Small intestine (tissue), 7 donors: ENCODE data around the gene RAB4A. TPM values are rescaled to one million over a fixed set of nuclear protein-coding genes. Genes with fewer than 3 reads are reported as not detected.

Source experiments
- DNase-seq, 2 donors: peaks; one replicate each; pipeline versions ENCODE4 v3.0.0 to v3.0.0-alpha.2; 2013
- FAIRE-seq: peaks from 2 replicates; lab custom pipeline; 2012; peaks lifted over from hg19 to GRCh38; lab: Jason Lieb, UNC
- H3K27ac ChIP-seq, 3 donors: one replicate each; pipeline ENCODE4 v1.5.1; 2013; ENCODE audit warnings: low read length in 2 of 3, mild to moderate bottlenecking in 2 of 3, control low read depth in 1 of 3, inconsistent platforms in 1 of 3, low read depth in 1 of 3, moderate library complexity in 1 of 3
- H3K27me3 ChIP-seq, 3 donors: one replicate each; pipeline ENCODE4 v1.6.1; 2013; ENCODE audit warnings: low read length in 3 of 3, inconsistent platforms in 1 of 3; ENCODE audit not compliant: control insufficient read depth in 3 of 3, insufficient read depth in 3 of 3
- H3K36me3 ChIP-seq, 3 donors: one replicate each; pipeline ENCODE4 v1.6.1; 2013; ENCODE audit warnings: low read length in 3 of 3, inconsistent platforms in 1 of 3, low read depth in 1 of 3, mild to moderate bottlenecking in 1 of 3, moderate library complexity in 1 of 3; ENCODE audit not compliant: control insufficient read depth in 3 of 3, insufficient read depth in 2 of 3
- H3K4me1 ChIP-seq, 3 donors: one replicate each; pipeline ENCODE4 v1.6.1; 2013; ENCODE audit warnings: low read length in 2 of 3, inconsistent platforms in 1 of 3, low read depth in 1 of 3, mild to moderate bottlenecking in 1 of 3, moderate library complexity in 1 of 3; ENCODE audit not compliant: control insufficient read depth in 3 of 3, insufficient read depth in 2 of 3
- H3K4me3 ChIP-seq, 3 donors: one replicate each; pipeline ENCODE4 v1.5.1; 2013; ENCODE audit warnings: low read length in 3 of 3, control low read depth in 1 of 3, inconsistent platforms in 1 of 3, low read depth in 1 of 3, mild to moderate bottlenecking in 1 of 3, moderate library complexity in 1 of 3
- H3K9me3 ChIP-seq, 2 donors: one replicate each; pipeline ENCODE4 v1.6.1; 2013; ENCODE audit warnings: low read depth in 1 of 2, low read length in 1 of 2; ENCODE audit not compliant: control insufficient read depth in 2 of 2, insufficient read depth in 1 of 2
- WGBS, 3 donors: extraction: QIAGEN DNeasy Blood & Tissue Kit; methylation state at CpG; one replicate each; pipeline ENCODE4 v1.1.7; 2013; 5-methylcytosine and 5-hydroxymethylcytosine counted together
- polyA plus RNA-seq, 4 donors: library from polyadenylated mRNA; stranded (reverse) in 3 of 4; unstranded in 1 of 4; fragments of 200-250 nt in 3 of 4; fragments of 120-200 nt in 1 of 4; gene quantifications; one replicate each; pipeline versions ENCODE4 v1.2.1 to v1.2.3, GENCODE V29; 2013
- donor health status: healthy with polysubstance abuse.
- donor health status: control.
- donor health status: control.
- donor health status: Bipolar disorder and iron deficiency.
- donor health status: healthy.

RAB4A gene
- polyA plus RNA-seq, 4 donors: 30.0 to 63.9 (median 34.7) TPM

- Histone ChIP-seq H3K27ac (no peak overlapping the region), H3K27me3 (no peaks in the 10 kb centered on the region), H3K4me3 (no peak overlapping the region), H3K4me1 (no peaks in the 10 kb centered on the region), H3K36me3 (peaks cover 0 to 3% (median 0%) of the 10 kb centered on the region in 3 donors), H3K9me3 (peaks cover 0 to 3% of the 10 kb centered on the region in 2 donors)
- 67 to 95% (median 86%) methylated on average over 2 of the region's 2 CpGs for WGBS, 3 donors
- no peak for DNase-seq
- FAIRE-seq: no peak
Measured at GRCh38 chr1:229334269-229334668, 63.4 kb downstream of the RAB4A start.

- WGBS, 3 donors: 97 to 99% (median 98%) methylated on average over 2 of the region's 2 CpGs
- Histone ChIP-seq H3K27me3 (no peaks in the 10 kb centered on the region), H3K36me3 (peaks cover 0 to 3% (median 0%) of the 10 kb centered on the region in 3 donors), H3K4me1 (no peaks in the 10 kb centered on the region), H3K27ac (no peak overlapping the region), H3K9me3 (peaks cover 0 to 3% of the 10 kb centered on the region in 2 donors), H3K4me3 (no peak overlapping the region)
- no peak for DNase-seq
- FAIRE-seq: no peak
Measured at GRCh38 chr1:229334716-229335115, 63.8 kb downstream of the RAB4A start.

GRCh38 chr1:229336345-229336744 is 65.4 kb downstream of the RAB4A start:
- DNase-seq (no peak), FAIRE-seq (no peak)
- H3K27ac ChIP-seq: no peak overlapping the region
- WGBS, 3 donors: 82 to 95% (median 94%) methylated on average over 3 of the region's 3 CpGs
- peaks cover 0 to 3% of the 10 kb centered on the region in 2 donors for H3K9me3 ChIP-seq
- no peaks in the 10 kb centered on the region for H3K27me3 ChIP-seq
- no peaks in the 10 kb centered on the region for H3K4me1 ChIP-seq
- no peak overlapping the region for H3K4me3 ChIP-seq
- H3K36me3 ChIP-seq: peaks cover 0 to 3% (median 0%) of the 10 kb centered on the region in 3 donors

- H3K4me1 ChIP-seq: peaks cover 0 to 7% (median 0%) of the 10 kb centered on the region in 3 donors
- WGBS, 3 donors: 88 to 95% (median 91%) methylated on average over 4 of the region's 4 CpGs
Measured at GRCh38 chr1:229339086-229339485, 68.2 kb downstream of the RAB4A start.

GRCh38 chr1:229339520-229339919 is 68.6 kb downstream of the RAB4A start:
- Histone ChIP-seq H3K4me1 (peaks cover 0 to 7% (median 0%) of the 10 kb centered on the region in 3 donors), H3K27me3 (peaks cover 0 to 5% (median 0%) of the 10 kb centered on the region in 3 donors), H3K4me3 (no peak overlapping the region), H3K27ac (no peak overlapping the region), H3K9me3 (no peaks in the 10 kb centered on the region), H3K36me3 (peaks cover 0 to 3% (median 0%) of the 10 kb centered on the region in 3 donors)
- FAIRE-seq: no peak
- DNase-seq: no peak
- 89 to 91% (median 90%) methylated on average over 3 of the region's 3 CpGs for WGBS, 3 donors

More at GRCh38 chr1:229339086-229339485, 68.2 kb downstream of the RAB4A start:
- no peak for DNase-seq
- FAIRE-seq: no peak
- Histone ChIP-seq H3K27ac (no peak overlapping the region), H3K36me3 (peaks cover 0 to 3% (median 0%) of the 10 kb centered on the region in 3 donors), H3K9me3 (peaks cover 0 to under 1% of the 10 kb centered on the region in 2 donors), H3K4me3 (no peak overlapping the region), H3K27me3 (peaks cover 0 to 1% (median 0%) of the 10 kb centered on the region in 3 donors)

GRCh38 chr1:229340496-229340895 is 69.6 kb downstream of the RAB4A start:
- peaks cover 0 to 7% (median 0%) of the 10 kb centered on the region in 3 donors for H3K4me1 ChIP-seq
- no peak overlapping the region for H3K4me3 ChIP-seq
- FAIRE-seq: no peak

GRCh38 chr1:229341774-229342655 is 71.1 kb downstream of the RAB4A start:
- DNase-seq (peak; percentile 83 to 92), FAIRE-seq (no peak)
- H3K9me3 ChIP-seq: no peaks in the 10 kb centered on the region
- peaks cover 0 to 13% (median 0%) of the 10 kb centered on the region in 3 donors for H3K27me3 ChIP-seq
- H3K36me3 ChIP-seq: no peaks in the 10 kb centered on the region
- WGBS, 3 donors: 0 to 1% (median 0%) methylated on average over 82 to 103 of the region's 103 CpGs
- peak overlapping the region; percentile 44 to 87 (median 83) for H3K4me3 ChIP-seq
- peaks cover 0 to 7% (median 0%) of the 10 kb centered on the region in 3 donors for H3K4me1 ChIP-seq
- H3K27ac ChIP-seq: peak overlapping the region; percentile 54 to 83 (median 75)

More at GRCh38 chr1:229340496-229340895, 69.6 kb downstream of the RAB4A start:
- no peak overlapping the region for H3K27ac ChIP-seq
- WGBS, 3 donors: 84 to 85% (median 85%) methylated on average over 6 of the region's 6 CpGs
- peaks cover 0 to 6% (median 0%) of the 10 kb centered on the region in 3 donors for H3K27me3 ChIP-seq
- H3K36me3 ChIP-seq: peaks cover 0 to 3% (median 0%) of the 10 kb centered on the region in 3 donors
- no peaks in the 10 kb centered on the region for H3K9me3 ChIP-seq
- DNase-seq: no peak
